Adrenal gland (tissue), 5 donors: ENCODE results near the gene LMAN2.

Source experiments
- CTCF ChIP-seq, 6 experiments: fragments of 450-650 bp in 4 of 6; fragments of 200-600 bp in 2 of 6; sonication (generic) in 1 of 6; IDR thresholded peaks; 1 replicate in 5 of 6; 2 replicates in 1 of 6; pipeline versions ENCODE4 v1.5.1 to v1.8.0; 2016 to 2021; ENCODE audit warnings: antibody characterized with exemption in 6 of 6, mild to moderate bottlenecking in 2 of 6, moderate library complexity in 1 of 6
- POLR2A ChIP-seq, 2 donors: fragments of 450-650 bp; IDR thresholded peaks; one replicate each; pipeline ENCODE4 v1.6.1; 2017; ENCODE audit warnings: antibody characterized with exemption in 2 of 2, mild to moderate bottlenecking in 2 of 2, moderate library complexity in 1 of 2
- donor health status: DM: no; HTN: no; CAD: no.

- TF ChIP-seq CTCF (IDR thresholded peaks at IDR 0.05): no peak
- TF ChIP-seq POLR2A (IDR thresholded peaks at IDR 0.05): no peak
Measured at GRCh38 chr5:177295924-177296323, 55.5 kb downstream of the LMAN2 start.
